Esophagus squamous epithelium (tissue), 5 donors: ENCODE data around the gene BEND7. TPM values are rescaled to one million over a fixed set of nuclear protein-coding genes. Genes with fewer than 3 reads are reported as not detected.
"Not testable (repeated sequence)": the region's sequence is repeated elsewhere in the genome, so short reads cannot be mapped to it uniquely, and the experiment has no call there.

Experiments used
- DNase-seq: peaks from one replicate; lab custom pipeline; 2025; lab: John Stamatoyannopoulos, UW
- H3K27ac ChIP-seq, 4 donors: fragments of 200-600 bp; sonication (generic); one replicate each; pipeline ENCODE4 v1.5.1; 2016 to 2019; ENCODE audit warnings: mild to moderate bottlenecking in 1 of 4
- H3K27me3 ChIP-seq, 4 donors: fragments of 200-600 bp; sonication (generic); 1 replicate in 3 of 4; 2 replicates in 1 of 4; pipeline versions ENCODE4 v1.5.1 to v1.6.0; 2017 to 2021; ENCODE audit warnings: antibody characterized with exemption in 1 of 4
- H3K36me3 ChIP-seq, 3 donors: fragments of 200-600 bp; sonication (generic); one replicate each; pipeline ENCODE4 v1.5.1; 2016 to 2019
- H3K4me1 ChIP-seq, 3 donors: fragments of 200-600 bp; sonication (generic); one replicate each; pipeline ENCODE4 v1.5.1; 2017 to 2019
- H3K4me3 ChIP-seq, 4 donors: fragments of 200-600 bp; sonication (generic); 1 replicate in 3 of 4; 2 replicates in 1 of 4; pipeline ENCODE4 v1.5.1; 2016 to 2019; ENCODE audit warnings: mild to moderate bottlenecking in 2 of 4, moderate library complexity in 1 of 4
- H3K9me3 ChIP-seq, 3 donors: fragments of 200-600 bp; sonication (generic); one replicate each; pipeline ENCODE4 v1.5.1; 2016 to 2019
- CTCF ChIP-seq, 6 experiments: fragments of 450-650 bp in 4 of 6; fragments of 200-600 bp in 2 of 6; sonication (generic) in 2 of 6; IDR thresholded peaks; one replicate each; pipeline ENCODE4 v1.5.1; 2016 to 2019; ENCODE audit warnings: antibody characterized with exemption in 6 of 6, mild to moderate bottlenecking in 4 of 6, moderate library complexity in 4 of 6
- POLR2A ChIP-seq, 4 donors: fragments of 450-650 bp; IDR thresholded peaks; one replicate each; pipeline ENCODE4 v1.6.1; 2017; ENCODE audit warnings: antibody characterized with exemption in 4 of 4, mild to moderate bottlenecking in 4 of 4, moderate library complexity in 3 of 4
- WGBS, 2 donors: methylation state at CpG; one replicate each; pipeline ENCODE4 v1.1.5; 2018; 5-methylcytosine and 5-hydroxymethylcytosine counted together
- intact Hi-C: fragments of 100-400 bp; cut with DNase I; formaldehyde crosslinking; loops from one replicate; pipeline ENCODE4 v1.15.0; 2022
- total RNA-seq, 4 donors: library from RNA; depleted of rRNA; stranded (reverse); fragments of >200 nt; gene quantifications; one replicate each; pipeline ENCODE4 v1.1.0, GENCODE V29; 2016
- donor health status: DM: yes; HTN: yes; CAD: no.

The BEND7 gene
- total RNA-seq, 4 donors from 2014 or later: 0.70 to 6.7 (median 2.8) TPM

GRCh38 chr10:13439313-13440184 lies 89.3 kb downstream of the BEND7 start:
- TF ChIP-seq CTCF (IDR thresholded peaks at IDR 0.05): no peak
- no peak for TF ChIP-seq POLR2A (IDR thresholded peaks at IDR 0.05)
- DNase-seq: no peak
- H3K27ac ChIP-seq: no peak overlapping the region
- intact Hi-C loops: loop anchor here (5.0 kb wide), 1 partner anchor 67 kb away; no protein-coding TSS in a partner anchor
- H3K9me3 ChIP-seq: no peaks in the 10 kb centered on the region
- WGBS, 2 donors: 12 to 44% methylated on average over 5 to 21 of the region's 29 CpGs
- H3K27me3 ChIP-seq: peaks cover 0 to 65% (median 0%) of the 10 kb centered on the region in 4 donors
- peak overlapping the region in 3 of 4 donors; percentile 38 to 62 (median 38) for H3K4me3 ChIP-seq
- H3K4me1 ChIP-seq: peaks cover 0 to 16% (median 10%) of the 10 kb centered on the region in 3 donors
- no peaks in the 10 kb centered on the region for H3K36me3 ChIP-seq

GRCh38 chr10:13437026-13437555 lies 91.7 kb downstream of the BEND7 start:
- Histone ChIP-seq H3K36me3 (no peaks in the 10 kb centered on the region), H3K27ac (no peak overlapping the region), H3K27me3 (peaks cover 0 to 64% (median 0%) of the 10 kb centered on the region in 4 donors), H3K4me3 (no peak overlapping the region), H3K9me3 (no peaks in the 10 kb centered on the region), H3K4me1 (peaks cover 0 to 16% (median 10%) of the 10 kb centered on the region in 3 donors)
- intact Hi-C loops: loop anchor here (5.0 kb wide), 1 partner anchor 65 kb away; no protein-coding TSS in a partner anchor
- no peak for TF ChIP-seq CTCF (IDR thresholded peaks at IDR 0.05)
- TF ChIP-seq POLR2A (IDR thresholded peaks at IDR 0.05): no peak
- WGBS, 2 donors: 48 to 57% methylated on average over 11 to 14 of the region's 16 CpGs
- DNase-seq: no peak

GRCh38 chr10:13427943-13428342 lies 100.9 kb downstream of the BEND7 start:
- DNase-seq, H3K4me1 ChIP-seq, H3K4me3 ChIP-seq, intact Hi-C loops, H3K36me3 ChIP-seq, H3K9me3 ChIP-seq, H3K27ac ChIP-seq: not testable (repeated sequence)
- 92 to 95% methylated on average over 4 to 8 of the region's 8 CpGs for WGBS, 2 donors
- H3K27me3 ChIP-seq: peaks cover 0 to 40% (median 0%) of the 10 kb centered on the region in 4 donors

GRCh38 chr10:13425397-13425796 lies 103.4 kb downstream of the BEND7 start:
- WGBS, 2 donors: 46 to 53% methylated on average over 4 of the region's 4 CpGs
- Histone ChIP-seq H3K36me3 (no peaks in the 10 kb centered on the region), H3K27ac (no peak overlapping the region), H3K4me3 (no peak overlapping the region), H3K27me3 (peaks cover 0 to 28% (median 0%) of the 10 kb centered on the region in 4 donors), H3K9me3 (no peaks in the 10 kb centered on the region), H3K4me1 (no peaks in the 10 kb centered on the region)
- intact Hi-C loops: no loop called here
- no peak for TF ChIP-seq CTCF (IDR thresholded peaks at IDR 0.05)
- TF ChIP-seq POLR2A (IDR thresholded peaks at IDR 0.05): no peak
- DNase-seq: no peak

- Histone ChIP-seq H3K9me3 (no peaks in the 10 kb centered on the region), H3K36me3 (no peaks in the 10 kb centered on the region), H3K4me3 (no peak overlapping the region), H3K4me1 (no peaks in the 10 kb centered on the region), H3K27ac (no peak overlapping the region), H3K27me3 (peaks cover 0 to 23% (median 0%) of the 10 kb centered on the region in 4 donors)
- WGBS, 2 donors: 66 to 68% methylated on average over 9 of the region's 9 CpGs
- intact Hi-C loops: no loop called here
- no peak for TF ChIP-seq CTCF (IDR thresholded peaks at IDR 0.05)
- no peak for TF ChIP-seq POLR2A (IDR thresholded peaks at IDR 0.05)
- no peak for DNase-seq
Measured at GRCh38 chr10:13422800-13423199, 106.0 kb downstream of the BEND7 start.
